Sigmoid colon (tissue), 4 donors: ENCODE measurements around the gene SYK.

Source experiments
- CTCF ChIP-seq, 4 experiments: fragments of 450-650 bp in 3 of 4; fragments of 200-600 bp in 1 of 4; IDR thresholded peaks; one replicate each; pipeline ENCODE4 v1.5.1; 2016 to 2019; ENCODE audit warnings: antibody characterized with exemption in 4 of 4, mild to moderate bottlenecking in 3 of 4, moderate library complexity in 2 of 4
- POLR2AphosphoS5 ChIP-seq, 4 donors: sonication (generic); formaldehyde crosslinking; IDR thresholded peaks; one replicate each; pipeline ENCODE4 v1.6.1; 2017; ENCODE audit warnings: antibody characterized with exemption in 4 of 4

GRCh38 chr9:90841213-90841612 lies 39.6 kb downstream of the SYK start:
- TF ChIP-seq CTCF (IDR thresholded peaks at IDR 0.05), result no peak
- TF ChIP-seq POLR2AphosphoS5 (IDR thresholded peaks at IDR 0.05), result no peak
